Caki2 (cell line): ENCODE results near the gene CCDC73. TPM values are rescaled to one million over a fixed set of nuclear protein-coding genes. Genes with fewer than 3 reads are reported as not detected.
"Not testable (repeated sequence)": the region's sequence is repeated elsewhere in the genome, so short reads cannot be mapped to it uniquely, and the experiment has no call there.

Source experiments
- DNase-seq: peaks from one replicate; pipeline ENCODE4 v3.0.0-alpha.2; 2015; ENCODE audit warnings: low read depth
- in situ Hi-C: cut with HindIII; loops from 2 replicates; pipeline ENCODE4 v1.10.0; 2016; ENCODE audit warnings: low sequenced_read_pairs, low pct_unique_long_range_greater_than_20kb, mixed read lengths
- total RNA-seq: library from RNA; depleted of rRNA; stranded (reverse); fragments of >200 nt; shearing (Covaris generic); gene quantifications from 2 replicates; pipeline ENCODE4 v1.2.3, GENCODE V29; 2014; ENCODE audit warnings: low replicate concordance

Gene CCDC73
- total RNA-seq, 1 experiment from 2014 or later: not detected

DNA sequence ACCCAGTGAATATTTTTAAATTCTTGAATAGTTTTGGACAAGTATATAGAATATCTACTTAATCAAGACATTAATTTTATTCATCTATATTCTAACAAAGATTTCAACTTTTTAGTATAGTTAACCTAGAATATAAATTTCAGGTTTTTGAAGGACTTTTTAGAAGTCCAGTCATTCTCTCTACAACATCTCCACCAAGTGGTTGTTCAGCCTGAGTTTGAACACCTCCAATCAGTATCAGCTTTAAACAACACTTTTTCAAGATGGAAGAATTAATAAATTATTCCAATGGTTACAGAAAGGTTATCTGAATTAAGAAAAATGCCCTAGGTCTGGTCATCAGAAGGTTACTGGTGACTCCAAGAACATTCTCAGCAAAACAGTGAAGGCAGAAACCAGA lies 179.0 kb downstream of the CCDC73 start:
- in situ Hi-C loops: no loop called here
- no peak for DNase-seq

- DNase-seq: no peak
- in situ Hi-C loops: no loop called here
Measured at GRCh38 chr11:32613500-32614151, 180.8 kb downstream of the CCDC73 start.

GRCh38 chr11:32610797-32611352 lies 183.6 kb downstream of the CCDC73 start:
- DNase-seq: no peak
- in situ Hi-C loops: no loop called here

DNA sequence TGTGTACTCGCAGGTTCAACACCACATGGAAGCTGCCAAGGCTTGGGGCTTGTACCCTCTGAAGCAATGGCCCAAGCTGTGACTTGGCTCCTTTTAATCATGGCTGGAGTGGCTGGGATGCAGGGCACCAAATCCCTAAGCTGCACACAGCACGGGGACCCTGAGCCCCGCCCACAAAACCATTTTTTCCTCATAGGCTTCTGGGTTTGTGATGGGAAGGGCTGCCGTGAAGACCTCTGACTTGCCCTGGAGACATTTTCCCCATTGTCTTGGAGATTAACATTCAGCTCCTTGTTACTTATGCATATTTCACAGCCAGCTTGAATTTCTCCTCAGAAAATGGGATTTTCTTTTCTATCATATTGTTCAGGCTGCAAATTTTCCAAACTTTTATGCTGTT lies 185.6 kb downstream of the CCDC73 start:
- in situ Hi-C loops: not testable (repeated sequence)

DNA sequence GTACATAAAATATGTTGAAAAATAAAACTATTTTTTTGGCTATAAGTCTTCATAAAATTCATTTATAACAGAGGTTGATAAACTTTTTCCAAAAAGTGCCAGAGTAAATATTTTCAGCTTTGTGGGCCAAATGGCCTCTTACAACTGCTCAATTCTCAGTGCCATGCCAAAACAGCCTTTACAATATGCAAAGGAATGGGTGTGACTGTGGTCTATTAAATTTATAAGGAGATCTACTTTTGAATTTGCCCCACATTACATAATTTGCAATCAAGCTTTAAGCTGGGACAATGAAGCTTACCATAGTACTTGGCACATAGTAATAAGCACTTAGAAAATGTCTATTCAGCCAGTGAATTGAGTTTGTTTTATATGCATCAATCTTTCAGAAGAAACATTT lies 188.2 kb downstream of the CCDC73 start:
- in situ Hi-C loops: no loop called here
- no peak for DNase-seq

More for the DNA sequence above, 185.6 kb downstream of the CCDC73 start:
- not testable (repeated sequence) for DNase-seq

- in situ Hi-C loops: no loop called here
- no peak for DNase-seq
Measured at GRCh38 chr11:32602657-32603415, 191.6 kb downstream of the CCDC73 start.

DNA sequence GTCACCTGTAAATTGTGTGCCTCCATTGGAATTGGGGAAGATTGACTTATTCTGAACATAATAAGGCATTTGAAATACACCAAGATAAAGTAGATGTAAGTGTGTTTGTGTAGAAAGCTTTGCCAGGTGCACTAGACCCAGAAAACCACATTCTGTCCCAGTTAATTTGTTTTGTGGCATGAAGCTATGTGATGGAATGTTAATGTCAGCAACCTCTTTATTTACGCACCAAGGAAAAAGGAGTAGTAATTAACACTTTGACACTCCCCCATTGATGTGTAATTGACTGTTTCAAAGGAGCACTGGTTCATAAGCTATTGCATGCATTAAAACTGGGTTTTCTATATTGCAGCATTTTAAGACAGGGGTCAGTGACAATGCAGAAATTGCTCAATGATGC lies 196.5 kb downstream of the CCDC73 start:
- peak; percentile 52 for DNase-seq
- in situ Hi-C loops: no loop called here

- in situ Hi-C loops, DNase-seq: not testable (repeated sequence)
Measured at GRCh38 chr11:32596114-32596513, 198.3 kb downstream of the CCDC73 start.

- DNase-seq: no peak
- in situ Hi-C loops: no loop called here
Measured at GRCh38 chr11:32594272-32594671, 200.2 kb downstream of the CCDC73 start.

DNA sequence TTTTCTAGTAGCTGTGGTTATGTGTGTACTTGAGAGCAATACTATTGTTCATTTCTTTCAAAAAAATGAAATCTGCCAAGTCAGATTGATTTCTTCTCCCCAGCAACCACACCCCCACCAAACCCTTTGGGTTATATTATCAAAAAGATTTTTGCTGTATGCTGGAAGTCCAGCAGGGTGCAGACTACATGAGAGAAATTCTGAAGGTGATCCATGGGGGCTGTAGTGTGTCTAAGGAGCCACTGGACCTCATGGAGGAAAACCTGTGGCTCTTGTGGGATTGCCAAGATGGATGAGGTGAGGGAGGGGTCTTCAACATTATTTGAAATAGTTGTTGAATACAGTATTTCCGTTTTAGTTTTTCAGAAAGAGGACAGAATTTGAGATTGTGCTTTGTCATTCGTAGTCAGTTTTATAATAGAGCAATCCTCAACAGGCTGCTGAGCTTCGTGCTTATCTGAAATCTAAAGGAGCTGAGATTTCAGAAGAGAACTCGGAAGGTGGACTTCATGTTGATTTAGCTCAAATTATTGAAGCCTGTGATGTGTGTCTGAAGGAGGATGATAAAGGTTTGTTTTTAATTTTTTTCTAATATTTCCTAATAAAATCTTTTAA lies 207.8 kb downstream of the CCDC73 start:
- peak; percentile 23 for DNase-seq
- in situ Hi-C loops: no loop called here

- in situ Hi-C loops: no loop called here
- DNase-seq: no peak
Measured at GRCh38 chr11:32584921-32585320, 209.5 kb downstream of the CCDC73 start.

GRCh38 chr11:32583459-32584271 lies 210.8 kb downstream of the CCDC73 start, which contains the start of gene EIF3M:
Gene EIF3M, plus strand, starts transcription at chr11:32583831. Its CDS starts 57 bp downstream, at chr11:32583888.
- DNase-seq: peak; percentile 91
- in situ Hi-C loops: no loop called here

GRCh38 chr11:32581556-32581955 lies 212.9 kb downstream of the CCDC73 start:
- in situ Hi-C loops: no loop called here
- no peak for DNase-seq

DNA sequence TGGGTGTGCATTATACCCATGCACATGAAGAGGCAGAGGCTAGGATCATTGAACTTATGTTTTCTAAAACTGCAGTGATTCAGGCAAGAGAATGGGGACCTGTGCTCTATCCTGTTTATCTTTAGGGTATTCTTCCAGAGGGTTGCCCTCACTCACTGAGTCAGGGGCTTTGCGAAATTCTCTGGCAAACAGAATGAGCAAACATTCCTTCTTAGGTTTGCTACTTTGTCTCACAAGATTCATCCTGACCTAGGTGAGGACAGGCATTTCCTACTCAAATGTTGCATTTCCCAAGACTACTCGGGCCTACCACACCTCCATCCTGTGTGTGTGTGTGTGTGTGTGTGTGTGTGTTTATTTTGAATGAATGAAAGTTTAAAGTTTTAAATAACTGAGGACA lies 213.5 kb downstream of the CCDC73 start:
- DNase-seq: no peak
- in situ Hi-C loops: no loop called here

GRCh38 chr11:32576456-32576855 lies 218.0 kb downstream of the CCDC73 start:
- no peak for DNase-seq
- in situ Hi-C loops: no loop called here

DNA sequence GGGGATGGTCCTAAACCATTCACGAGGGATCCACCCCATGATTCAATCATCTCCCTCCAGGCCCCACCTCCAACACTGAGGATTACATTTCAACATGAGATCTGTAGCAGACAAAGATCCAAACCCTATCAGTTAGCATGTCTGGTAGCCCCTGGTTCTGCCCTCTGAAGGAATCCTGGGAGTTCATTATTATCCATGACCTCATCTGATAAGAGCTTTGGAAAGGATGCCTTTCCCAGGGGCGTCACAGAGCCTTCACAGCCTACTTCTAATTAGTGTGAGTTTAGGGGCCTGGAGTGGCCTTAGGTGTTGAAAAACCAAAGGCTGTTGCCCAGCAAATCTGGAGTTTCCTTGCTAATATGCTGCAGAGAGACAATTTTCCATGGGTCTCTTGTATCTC lies 219.4 kb downstream of the CCDC73 start:
- no peak for DNase-seq

GRCh38 chr11:32574421-32574820 lies 220.0 kb downstream of the CCDC73 start:
- DNase-seq: no peak
- in situ Hi-C loops: no loop called here

More for the DNA sequence above, 219.4 kb downstream of the CCDC73 start:
- in situ Hi-C loops: no loop called here

DNA sequence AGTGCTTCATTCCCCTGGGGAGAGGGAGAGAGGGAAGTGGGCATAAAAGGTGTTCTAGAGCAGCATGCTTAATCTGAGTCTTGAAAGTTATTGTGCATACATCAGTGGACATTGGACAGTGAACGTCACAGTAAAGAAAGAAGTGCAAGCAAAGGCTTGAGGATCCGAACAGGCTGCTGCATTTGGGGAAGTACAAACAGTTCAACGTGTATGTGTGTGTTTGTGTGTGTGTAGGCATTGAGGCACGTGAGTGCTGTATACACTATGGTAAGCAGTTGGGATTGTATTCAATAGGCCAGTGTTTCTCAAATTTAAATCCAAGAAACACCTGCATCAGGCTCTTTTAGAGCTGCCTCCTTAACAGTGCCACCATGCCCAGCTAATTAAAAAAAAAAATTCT lies 221.2 kb downstream of the CCDC73 start:
- in situ Hi-C loops: no loop called here
- DNase-seq: no peak
